NCI-H128 (cell line): Measurements from ENCODE around the gene AP1S1.
A peak's percentile ranks its signal among the peaks of the same experiment; 100 is the strongest.
"Not testable (repeated sequence)": the region's sequence is repeated elsewhere in the genome, so short reads cannot be mapped to it uniquely, and the experiment has no call there.

Experiments
- DNase-seq: peaks from one replicate; lab custom pipeline; 2025; ENCODE audit not compliant: unreplicated experiment; lab: John Stamatoyannopoulos, UW

AP1S1 gene

DNA sequence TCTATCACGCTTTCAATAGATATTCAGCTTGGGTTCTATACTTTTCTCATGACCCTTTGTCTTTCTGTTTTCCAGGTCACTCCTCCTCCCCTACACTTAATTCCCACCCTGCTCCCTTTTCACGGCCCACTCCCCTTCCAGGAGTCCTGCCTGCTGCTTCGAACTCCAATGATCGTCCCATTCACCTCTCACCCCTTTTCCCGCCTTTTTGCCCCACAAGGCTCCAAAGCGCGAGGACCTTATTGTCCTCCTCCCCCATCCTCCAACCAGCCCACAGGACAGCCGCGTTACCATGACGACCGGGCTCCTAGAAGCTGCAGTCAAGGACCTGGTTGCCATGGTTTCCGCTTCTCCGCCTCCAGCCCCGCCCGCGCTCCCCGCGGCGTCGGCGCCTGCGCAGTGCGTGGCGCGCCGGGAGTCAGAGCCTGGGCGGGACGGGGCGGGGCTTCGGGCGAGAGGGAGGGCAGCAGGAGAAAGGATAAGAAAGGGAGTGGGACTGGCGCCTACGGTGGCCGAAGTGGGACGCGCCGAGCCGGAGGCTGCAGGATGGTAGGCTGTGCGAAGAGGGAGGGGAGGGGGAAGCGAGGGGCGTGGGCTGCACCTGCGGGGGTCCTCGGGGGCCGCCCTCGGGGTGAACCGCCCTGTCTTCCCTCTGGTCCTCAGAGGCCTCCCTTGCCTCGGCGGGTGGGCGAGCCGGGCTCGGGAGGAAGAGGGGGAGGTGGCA, at the start of gene AP1S1:
AP1S1 (plus strand) TSS at position 508 of the 724 bp plus-strand sequence; CDS start at position 547, 39 bp downstream.
- DNase-seq: peak; percentile 89

DNA sequence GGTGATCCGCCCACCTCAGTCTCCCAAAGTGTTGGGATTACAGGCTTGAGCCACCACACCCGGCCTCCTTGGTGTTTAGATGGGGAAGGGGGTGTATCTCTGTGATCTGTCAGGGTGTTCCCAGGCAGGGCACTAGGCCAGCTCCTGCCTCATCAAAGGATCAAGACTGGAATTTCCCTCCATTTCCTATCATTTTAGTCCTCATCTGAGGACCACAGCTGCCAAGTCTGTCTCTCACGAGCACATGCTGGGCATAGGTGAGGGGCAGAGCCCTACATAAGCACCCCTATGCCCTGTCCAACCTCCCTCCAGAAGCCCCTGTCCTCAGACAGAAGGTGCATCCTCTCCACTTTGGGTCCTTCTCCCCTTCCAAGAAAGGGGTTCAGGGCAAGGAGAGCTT, 49.5 kb upstream of the AP1S1 start:
- DNase-seq: no peak

DNA sequence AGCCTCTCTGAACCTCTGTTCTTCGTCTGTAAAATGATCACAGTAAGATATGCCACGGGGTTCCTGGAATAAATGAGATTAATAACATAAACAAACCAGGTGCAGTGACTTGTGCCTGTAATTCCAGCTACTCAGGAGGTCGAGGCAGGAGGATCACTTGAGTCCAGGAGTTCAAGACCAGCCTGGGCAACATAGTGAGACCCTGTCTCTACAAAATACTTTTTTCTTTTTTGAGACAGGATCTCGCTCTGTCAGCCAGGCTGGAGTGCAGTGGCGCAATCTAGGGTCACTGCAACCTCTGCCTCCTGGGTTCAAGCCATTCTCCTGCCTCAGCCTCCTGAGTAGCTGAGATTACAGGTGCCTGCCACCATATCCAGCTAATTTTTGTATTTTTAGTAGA, 49.0 kb upstream of the AP1S1 start:
- not testable (repeated sequence) for DNase-seq

DNA sequence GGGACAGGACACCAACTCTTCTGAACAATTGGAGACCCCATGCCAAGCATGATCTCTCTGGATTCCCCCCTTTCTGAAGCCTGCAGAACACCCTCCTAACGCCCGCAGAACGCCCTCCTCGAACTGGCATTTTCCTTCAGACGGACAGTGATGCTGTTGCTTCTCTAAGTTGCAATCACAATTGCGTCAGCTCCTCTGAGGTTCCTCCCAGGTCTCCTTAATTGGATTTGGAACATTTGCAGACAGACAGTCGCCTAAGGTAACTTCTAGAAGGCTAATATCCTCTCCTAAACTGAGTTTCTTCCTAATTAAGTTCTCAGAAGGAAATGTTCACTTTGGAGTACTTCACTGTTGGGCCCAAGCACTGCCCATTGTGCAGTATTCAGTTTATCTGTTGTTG, 47.9 kb upstream of the AP1S1 start:
- no peak for DNase-seq

DNA sequence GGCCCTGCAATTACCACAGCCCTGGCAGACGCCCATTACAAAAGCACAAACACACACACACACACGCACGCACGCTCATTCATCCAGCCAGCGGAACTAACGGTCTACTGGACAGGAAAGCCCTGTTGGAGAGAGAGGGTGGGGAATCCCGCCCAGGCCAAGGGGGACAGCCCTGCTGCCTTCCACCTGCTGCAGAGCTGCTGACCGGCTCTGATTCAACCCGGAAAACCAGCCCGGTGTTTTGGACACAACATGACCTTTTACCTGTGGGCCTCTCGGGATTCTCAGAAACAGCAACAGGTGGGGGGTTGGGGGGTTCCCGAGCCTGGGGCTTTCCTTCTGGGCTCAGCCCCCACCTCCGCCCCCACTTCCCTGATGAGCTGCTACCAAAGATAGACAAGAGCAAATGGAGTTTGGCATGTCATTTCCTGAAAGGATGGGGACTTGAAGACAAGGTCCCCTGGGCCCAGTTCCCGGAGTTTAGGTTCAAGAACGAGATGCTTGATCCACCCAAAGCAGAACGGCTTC, 45.9 kb upstream of the AP1S1 start:
- DNase-seq: no peak

DNA sequence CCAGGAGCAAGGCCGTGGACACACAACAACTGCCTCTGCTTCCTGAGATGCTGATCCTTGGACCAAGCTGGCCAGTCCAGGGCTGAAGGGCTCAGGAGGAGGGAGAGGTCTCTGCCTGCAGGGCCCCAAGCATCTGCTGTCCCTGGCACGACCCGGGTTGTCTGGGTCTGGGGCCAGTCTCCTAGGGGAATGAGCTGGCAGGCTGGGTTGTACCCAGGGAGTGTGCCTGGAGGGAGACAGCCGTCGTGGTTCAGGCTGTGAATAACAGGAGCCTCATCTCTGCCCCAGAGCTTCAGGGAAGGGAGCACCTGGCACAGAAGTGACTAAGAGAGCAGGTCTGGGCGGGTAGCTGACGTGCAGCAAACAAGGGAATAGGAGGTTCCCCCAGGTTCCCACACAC, 45.3 kb upstream of the AP1S1 start:
- no peak for DNase-seq

DNA sequence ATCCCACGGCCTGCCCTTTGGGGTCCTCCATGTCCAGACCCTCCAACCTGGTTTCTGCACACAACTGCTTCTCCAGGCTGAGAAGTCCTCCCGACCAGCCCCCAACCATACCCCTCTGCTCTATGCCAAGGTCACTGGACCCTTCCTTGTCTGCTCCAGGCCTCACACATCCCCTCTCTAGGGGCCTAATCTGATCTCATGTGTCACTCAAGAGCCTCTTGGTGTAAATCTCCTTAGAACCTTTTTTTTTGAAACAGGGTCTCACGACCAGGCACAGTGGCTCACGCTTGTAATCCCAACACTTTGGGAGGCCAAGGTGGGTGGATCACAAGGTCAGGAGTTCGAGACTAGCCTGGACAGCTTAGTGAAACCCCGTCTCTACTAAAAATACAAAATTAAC, 44.9 kb upstream of the AP1S1 start:
- no peak for DNase-seq

DNA sequence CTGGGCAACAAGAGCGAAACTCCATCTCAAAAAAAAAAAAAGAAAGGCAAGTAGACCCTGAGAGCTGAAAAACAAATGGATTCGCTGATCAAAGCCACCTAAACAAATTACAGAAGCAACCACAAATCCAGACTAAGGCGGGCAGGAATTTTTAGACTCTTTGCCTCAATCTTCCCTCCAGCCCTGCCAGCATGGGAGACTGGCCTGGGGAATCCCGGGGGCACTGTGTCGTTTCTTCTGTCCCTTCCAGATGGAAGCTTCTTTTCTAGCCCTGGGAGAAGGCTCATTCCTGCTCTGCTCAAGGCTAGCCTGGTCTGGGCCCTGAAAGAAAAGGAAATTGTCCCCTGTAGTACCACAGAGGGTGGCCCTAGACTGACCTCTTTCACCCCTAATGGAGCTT, 43.0 kb upstream of the AP1S1 start:
- DNase-seq: no peak

DNA sequence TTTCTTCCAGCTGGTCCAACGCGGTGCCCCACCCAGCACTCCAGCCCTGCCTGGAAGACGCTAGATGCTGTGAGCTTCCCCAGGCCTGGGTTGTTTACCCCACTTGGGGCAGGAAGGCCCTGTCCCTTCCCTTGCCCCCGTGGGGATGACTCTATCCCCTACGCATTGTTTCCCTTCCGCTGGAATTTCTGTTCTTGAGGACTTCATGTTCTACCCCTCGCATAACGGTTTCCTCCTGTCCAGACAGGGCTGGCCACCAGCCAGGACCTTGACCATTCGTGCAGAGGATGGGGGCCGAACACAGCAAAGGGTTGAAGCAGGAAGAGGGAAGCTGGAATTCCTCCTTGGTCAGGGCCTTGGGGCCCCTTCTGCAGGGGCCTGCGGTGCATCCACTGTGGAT, 42.0 kb upstream of the AP1S1 start:
- no peak for DNase-seq

DNA sequence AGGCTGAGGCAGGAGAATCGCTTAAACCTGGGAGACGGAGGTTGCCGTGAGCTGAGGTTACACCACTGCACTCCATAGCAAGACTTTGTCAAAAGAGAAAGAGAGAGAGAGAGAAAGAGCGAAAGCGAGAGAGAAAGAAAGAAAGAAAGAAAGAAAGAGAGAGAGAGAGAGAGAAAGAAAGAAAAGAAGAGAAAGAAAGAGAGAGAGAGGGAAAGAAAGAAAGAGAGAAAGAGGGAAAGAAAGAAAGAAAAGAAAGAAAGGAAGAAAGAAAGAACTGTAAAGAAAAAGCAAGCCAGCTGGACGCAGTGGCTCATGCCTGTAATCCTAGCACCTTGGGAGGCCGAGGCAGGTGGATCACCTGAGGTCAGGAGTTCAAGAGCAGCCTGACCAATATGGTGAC, 41.1 kb upstream of the AP1S1 start:
- DNase-seq: not testable (repeated sequence)

DNA sequence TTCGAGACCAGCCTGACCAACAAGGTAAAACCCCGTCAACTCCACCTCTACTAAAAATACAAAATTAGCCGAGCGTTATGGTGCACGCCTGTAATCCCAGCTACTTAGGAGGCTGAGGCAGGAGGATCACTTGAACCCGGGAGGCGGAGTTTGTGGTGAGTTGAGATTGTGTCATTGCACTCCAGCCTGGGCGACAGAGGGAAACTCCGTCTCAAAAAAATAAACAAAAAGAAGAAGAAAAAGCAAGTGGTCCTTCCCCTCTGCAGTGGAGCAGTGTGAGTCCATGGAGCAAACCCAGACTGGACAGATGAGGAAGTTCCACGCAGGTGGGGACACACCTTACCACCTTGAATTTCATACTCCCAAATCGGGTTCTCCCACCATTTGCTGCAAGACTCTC, 40.4 kb upstream of the AP1S1 start:
- no peak for DNase-seq

DNA sequence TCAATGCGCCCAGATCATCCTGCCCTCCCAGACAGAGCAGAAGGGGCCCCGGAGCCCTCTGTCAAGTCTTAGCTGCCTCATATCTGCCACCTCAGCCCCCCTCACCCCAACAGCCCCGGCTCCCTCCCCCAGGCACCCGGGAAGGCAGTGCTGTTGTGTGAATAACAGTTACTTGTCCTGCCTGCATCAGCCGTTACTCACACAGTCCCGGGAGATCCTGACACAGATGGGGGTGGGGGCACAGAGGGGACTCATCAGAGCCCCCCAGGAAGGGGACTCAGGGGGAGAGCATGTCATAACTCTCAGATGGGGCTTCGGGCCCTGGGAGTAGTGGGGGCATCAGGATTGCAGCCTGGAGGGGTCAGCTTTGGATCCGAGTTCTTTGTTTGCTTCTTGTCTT, 39.8 kb upstream of the AP1S1 start:
- DNase-seq: no peak

DNA sequence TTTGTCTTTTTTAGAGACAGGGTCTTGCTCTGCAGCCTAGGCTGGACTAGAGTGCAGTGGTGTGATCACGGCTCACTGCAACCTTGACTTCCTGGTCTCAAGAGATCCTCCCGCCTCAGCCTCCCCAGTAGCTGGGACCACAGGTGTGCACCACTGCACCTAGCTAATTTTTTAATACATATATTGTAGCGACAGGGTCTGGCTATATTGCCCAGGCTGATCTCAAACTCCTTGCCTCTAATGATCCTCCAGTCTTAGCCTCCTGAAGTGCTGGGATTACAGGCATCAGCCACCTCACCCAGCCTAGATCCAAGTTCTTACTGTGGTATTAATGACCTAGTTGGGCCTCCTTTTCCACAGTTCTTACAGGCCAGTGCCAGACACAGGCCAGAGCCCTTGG, 39.1 kb upstream of the AP1S1 start:
- no peak for DNase-seq

DNA sequence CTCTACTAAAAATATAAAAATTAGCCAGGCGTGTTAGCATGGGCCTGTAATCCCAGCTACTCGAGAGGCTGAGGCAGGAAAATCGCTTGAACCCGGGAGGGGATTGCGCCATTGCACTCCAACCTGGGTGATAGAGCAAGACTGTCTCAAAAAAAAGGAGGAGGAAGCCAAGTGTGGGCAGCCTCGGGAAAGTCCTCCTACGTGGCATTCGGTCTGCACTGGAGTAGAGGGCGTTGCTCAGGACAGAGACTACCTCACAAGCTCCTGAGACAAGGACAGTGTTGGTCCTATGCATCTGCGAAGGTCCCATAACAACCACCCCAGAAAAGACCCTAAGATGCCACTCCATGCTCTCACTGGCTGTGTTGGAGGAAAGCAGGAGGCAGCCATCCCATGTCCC, 37.4 kb upstream of the AP1S1 start:
- DNase-seq: no peak

DNA sequence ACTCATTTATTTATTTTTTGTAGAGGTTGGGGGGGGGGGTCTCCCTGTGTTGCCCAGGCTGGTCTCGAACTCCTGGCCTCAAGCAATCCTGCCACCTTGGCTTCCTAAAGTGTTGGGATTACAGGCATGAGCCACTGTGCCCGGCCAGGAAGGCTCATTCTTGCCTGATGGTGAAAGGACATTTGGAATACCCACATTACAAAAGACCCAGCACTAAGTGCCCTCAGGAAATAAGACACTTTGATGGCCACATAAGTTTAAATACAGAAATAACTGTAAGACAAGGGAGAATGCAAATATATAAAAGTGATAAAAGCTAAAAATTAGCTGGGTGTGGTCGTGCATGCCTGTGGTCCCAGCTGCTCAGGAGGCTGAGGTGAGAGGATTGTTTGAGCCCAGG, 35.4 kb upstream of the AP1S1 start:
- no peak for DNase-seq

DNA sequence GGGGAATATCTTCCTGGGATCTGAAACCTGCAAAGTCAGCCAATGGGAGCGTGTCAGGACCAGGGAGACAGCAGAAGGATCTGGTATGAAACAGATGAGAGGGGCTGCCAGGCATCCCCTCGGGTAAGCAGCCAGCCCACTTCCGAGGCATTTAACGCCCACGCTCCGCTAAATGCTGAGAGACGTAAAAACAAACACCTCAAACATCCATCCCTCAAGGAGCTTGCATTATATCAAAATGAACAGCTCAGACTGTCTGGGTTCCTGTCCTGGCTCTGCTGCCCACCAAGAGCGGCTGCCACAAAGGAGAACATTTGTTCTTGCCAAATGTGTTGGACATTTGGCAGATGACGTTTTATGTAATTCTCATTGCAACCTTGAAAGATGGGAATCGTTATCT, 34.4 kb upstream of the AP1S1 start:
- DNase-seq: no peak

DNA sequence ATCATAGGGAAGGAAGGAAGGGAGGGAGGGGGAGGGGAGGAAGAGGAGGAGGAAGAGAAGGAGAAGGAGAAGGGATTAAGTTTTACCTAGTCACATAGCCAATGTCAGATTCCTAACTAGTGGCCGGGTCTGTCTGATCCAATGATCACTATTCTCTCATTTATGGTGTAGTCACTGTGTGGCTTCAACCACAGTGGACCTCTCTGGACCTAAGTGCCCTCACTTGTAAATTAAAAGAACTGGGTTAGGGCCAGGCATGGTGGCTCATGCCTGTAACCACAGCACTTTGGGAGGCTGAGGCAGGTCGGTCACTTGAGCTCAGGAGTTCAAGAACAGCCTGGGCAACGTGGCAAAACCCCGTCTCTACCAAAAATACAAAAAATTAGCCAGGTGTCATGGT, 34.0 kb upstream of the AP1S1 start:
- no peak for DNase-seq

DNA sequence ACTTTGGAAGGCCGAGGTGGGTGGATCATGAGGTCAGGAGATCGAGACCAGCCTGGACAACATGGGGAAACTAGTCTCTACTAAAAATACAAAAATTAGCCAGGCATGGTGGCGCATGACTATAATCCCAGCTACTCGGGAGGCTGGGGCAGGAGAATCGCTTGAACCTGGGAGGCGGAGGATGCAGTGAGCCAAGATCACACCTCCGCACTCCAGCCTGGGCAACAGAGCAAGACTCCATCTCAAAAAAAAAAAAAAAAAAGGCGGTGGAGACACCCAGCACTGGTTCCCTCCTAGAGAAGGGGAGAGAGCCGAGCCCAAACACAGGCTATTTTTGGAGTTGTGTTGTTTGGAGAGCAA, 32.7 kb upstream of the AP1S1 start:
- not testable (repeated sequence) for DNase-seq

DNA sequence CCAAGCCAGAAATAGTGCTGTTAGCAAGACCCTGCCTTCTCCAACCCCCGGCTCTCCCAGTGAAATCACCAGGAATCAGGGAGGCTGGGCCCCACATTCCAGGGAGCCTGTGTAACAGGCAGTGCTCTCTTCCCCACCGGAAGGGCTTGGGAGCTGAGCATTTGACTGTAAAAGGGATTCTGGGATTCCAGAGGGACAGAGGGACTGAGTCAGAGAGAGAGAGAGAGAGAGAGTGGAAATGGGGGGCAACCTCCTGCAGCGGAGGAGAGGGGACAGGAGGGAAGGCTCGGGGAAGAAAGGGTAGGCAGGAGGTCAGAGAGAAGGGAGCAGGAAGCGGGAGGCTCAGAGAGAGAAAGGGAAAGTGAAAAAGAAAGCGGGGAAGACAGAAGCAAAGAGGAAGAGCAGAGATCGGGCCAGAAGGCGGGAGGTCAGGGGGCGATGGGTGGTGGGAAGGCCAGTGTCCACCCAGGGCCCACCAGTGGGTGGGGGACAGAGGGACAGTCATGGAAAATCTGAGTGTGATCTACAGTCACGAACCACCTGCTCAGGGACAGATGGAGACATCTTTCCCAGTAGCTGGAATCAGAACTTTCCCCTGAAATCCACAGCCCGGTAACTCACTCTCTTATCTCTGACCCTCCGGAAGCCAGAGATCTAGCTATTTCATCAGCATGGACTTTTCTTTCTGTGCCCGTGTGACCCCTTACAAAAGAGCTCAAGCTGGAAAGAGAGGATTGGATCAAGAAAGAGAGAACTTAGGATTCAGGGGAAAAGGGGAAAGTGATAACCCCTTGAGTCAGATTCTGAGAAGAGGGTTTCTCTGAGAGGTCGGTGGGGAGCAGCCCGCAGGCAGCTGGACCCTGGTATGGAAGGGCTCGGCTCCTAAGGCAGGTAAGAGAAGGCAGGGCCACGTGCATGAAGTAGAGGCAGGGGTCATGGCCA, 32.0 kb upstream of the AP1S1 start:
- DNase-seq: no peak

DNA sequence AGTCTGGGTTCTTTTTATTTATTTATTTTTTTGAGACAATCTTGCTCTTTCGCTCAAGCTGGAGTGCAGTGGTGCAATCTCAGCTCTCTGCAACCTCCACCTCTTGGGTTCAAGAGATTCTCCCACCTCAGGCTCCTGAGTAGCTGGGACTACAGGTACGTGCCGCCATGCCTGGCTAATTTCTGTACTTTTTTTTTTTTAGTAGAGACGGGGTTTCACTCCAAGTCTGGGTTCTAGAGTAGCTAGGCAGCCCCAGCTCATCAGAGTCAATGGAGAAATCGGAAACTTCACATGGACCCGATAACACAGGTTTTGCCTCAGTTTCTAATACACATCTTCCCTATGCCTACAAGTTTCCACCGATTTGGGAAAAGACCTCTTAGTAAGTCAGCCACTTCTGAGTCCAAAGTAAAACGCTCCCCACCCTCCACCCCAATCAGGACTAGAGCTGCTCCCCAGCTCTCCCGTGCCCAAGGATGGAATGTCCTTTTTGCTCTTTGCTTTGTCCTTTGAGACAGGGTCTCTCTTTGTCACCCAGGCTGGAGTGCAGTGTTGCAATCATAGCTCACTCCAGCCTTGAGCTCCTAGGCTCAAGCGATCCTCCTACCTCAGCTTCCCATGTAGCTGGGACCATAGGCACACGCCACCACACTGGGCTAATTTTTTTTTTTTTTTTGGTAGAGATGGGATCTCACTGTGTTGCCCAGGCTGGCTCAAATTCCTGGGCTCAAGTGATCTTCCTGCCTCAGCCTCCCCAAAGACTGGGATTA, 31.2 kb upstream of the AP1S1 start:
- no peak for DNase-seq

DNA sequence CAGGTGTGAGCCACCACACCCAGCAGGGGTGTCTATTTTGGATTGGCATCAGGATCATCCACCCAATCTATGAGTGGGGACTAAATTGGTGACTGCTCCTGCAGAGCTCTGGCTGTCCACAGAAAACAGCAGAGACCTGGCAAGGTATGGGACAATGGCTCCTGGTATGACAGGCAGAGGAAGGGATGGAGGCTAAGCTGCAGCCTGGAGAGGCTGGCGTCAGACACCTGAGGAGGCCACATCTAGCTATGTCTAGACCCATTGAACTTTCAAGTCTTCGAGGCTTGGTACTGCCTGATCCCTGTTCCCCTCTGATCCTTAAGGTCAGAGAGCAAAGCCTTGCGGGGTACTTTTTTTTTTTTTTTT, 30.6 kb upstream of the AP1S1 start:
- no peak for DNase-seq
